Coronary artery (tissue), 2 donors: ENCODE data around the gene PLIN5.
"Not testable (repeated sequence)": the region's sequence is repeated elsewhere in the genome, so short reads cannot be mapped to it uniquely, and the experiment has no call there.

Experiments used
- DNase-seq: peaks from one replicate; pipeline ENCODE4 v3.0.0-alpha.2; 2017; ENCODE audit warnings: low spot score
- H3K27ac ChIP-seq, 2 donors: fragments of 200-600 bp; sonication (generic); one replicate each; pipeline ENCODE4 v1.5.1; 2016 to 2019
- H3K4me3 ChIP-seq: fragments of 200-600 bp; sonication (generic); 2 replicates; pipeline ENCODE4 v1.5.1; 2016; ENCODE audit warnings: mild to moderate bottlenecking, moderate library complexity
- CTCF ChIP-seq: fragments of 200-600 bp; sonication (generic); IDR thresholded peaks from one replicate; pipeline ENCODE4 v1.5.1; 2019; ENCODE audit warnings: antibody characterized with exemption

The PLIN5 gene

GRCh38 chr19:4548238-4548584 lies 13.2 kb upstream of the PLIN5 start:
- H3K4me3 ChIP-seq, result no peak overlapping the region
- DNase-seq, result no peak

GRCh38 chr19:4547303-4548237 lies 12.5 kb upstream of the PLIN5 start:
- no peak for TF ChIP-seq CTCF
- DNase-seq, result no peak
- no peak overlapping the region for H3K4me3 ChIP-seq
- no peak overlapping the region for H3K27ac ChIP-seq

More at GRCh38 chr19:4548238-4548584, 13.2 kb upstream of the PLIN5 start:
- TF ChIP-seq CTCF, result no peak
- no peak overlapping the region for H3K27ac ChIP-seq

- H3K27ac ChIP-seq, result no peak overlapping the region
- DNase-seq, result no peak
- TF ChIP-seq CTCF, result no peak
- H3K4me3 ChIP-seq, result no peak overlapping the region
Measured at GRCh38 chr19:4543842-4544647, 9.0 kb upstream of the PLIN5 start.

- Histone ChIP-seq H3K4me3 (no peak overlapping the region), H3K27ac (no peak overlapping the region)
- no peak for DNase-seq
- TF ChIP-seq CTCF, result no peak
Measured at GRCh38 chr19:4542896-4543841, 8.1 kb upstream of the PLIN5 start.

GRCh38 chr19:4541806-4542145 lies 6.8 kb upstream of the PLIN5 start:
- DNase-seq, H3K4me3 ChIP-seq: not testable (repeated sequence)
- H3K27ac ChIP-seq, result peak overlapping the region in 1 of 2 donors; percentile 3

- H3K27ac ChIP-seq, result peak overlapping the region in 1 of 2 donors; percentile 3
- no peak for TF ChIP-seq CTCF
- no peak for DNase-seq
- H3K4me3 ChIP-seq, result no peak overlapping the region
Measured at GRCh38 chr19:4541114-4541805, 6.2 kb upstream of the PLIN5 start.
